ACHN (cell line): Measurements from ENCODE around the gene BRMS1.
A peak's percentile ranks its signal among the peaks of the same experiment; 100 is the strongest.
"Not testable (repeated sequence)": the region's sequence is repeated elsewhere in the genome, so short reads cannot be mapped to it uniquely, and the experiment has no call there.

Experiments used
- DNase-seq: peaks from one replicate; pipeline ENCODE4 v3.0.0-alpha.2; 2015
- in situ Hi-C: cut with HindIII; loops from 2 replicates; pipeline ENCODE4 v1.10.0; 2017; ENCODE audit warnings: low sequenced_read_pairs, low pct_ligation_motif_present, low pct_unique_long_range_greater_than_20kb

Gene BRMS1

DNA sequence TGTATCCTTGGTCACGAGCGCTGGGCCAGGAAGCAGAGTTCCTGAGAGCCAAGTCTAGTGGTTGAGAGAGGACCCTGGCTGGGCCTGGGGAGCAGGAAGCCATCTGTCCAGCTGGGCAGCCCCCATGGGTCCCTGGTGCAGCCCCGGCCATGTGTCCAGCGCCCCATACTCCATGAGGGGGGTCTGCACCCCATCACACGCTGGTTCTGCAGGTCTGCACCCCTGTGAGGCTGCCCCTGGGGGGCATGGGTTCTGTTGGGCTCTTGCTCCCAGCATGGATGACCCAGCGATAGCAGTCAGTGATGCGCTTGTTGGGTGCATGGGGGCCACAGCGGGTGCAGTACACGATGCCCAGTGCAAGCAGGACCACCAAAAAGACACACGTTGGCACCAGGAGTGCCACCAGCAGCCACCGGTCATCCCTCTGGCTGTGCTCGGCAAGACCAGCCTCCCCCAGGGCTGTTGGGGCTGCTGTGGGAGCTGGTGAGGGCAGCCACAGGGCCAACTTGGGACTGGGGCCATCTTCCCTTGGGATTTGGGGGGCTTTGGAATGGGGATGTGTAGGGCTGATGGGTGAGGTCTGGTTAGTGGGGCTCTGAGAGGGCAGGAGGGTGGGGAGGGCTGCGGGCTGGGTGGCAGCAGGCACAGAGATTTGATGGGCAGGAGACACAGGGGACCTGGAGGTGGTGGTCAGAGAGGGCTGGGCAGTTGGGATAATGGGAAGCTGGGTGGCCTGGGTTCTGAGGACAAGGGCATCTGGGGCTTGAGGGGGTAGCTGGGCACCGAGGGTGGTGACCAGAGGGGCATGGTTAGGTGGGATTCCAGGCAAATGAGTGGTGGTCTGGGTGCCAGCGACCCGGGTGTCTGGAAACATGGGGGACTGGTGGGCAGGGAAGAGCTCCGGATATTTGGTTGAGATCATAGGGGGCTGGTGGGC lies 30.1 kb downstream of the BRMS1 start:
- in situ Hi-C loops: no loop called here
- no peak for DNase-seq

DNA sequence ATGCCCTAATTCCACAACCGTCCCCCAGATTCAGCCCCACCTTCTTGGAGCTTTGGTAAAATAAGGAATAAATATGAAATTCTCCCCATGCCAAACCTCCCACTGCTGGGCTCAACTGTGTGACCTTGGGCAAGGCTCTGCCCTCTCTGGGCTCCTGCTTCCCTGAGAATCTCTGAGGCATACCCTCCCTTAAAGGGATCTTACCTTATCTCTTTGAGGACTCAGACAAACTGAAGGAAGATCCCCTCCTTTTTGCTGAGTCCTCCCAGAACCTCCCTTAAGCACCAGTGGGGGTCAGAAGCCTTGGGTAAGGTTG lies 30.8 kb downstream of the BRMS1 start:
- in situ Hi-C loops: no loop called here
- no peak for DNase-seq

GRCh38 chr11:66313321-66314185 lies 31.4 kb downstream of the BRMS1 start:
- DNase-seq: no peak
- in situ Hi-C loops: no loop called here

- peak; percentile 96 for DNase-seq
- in situ Hi-C loops: no loop called here
Measured at GRCh38 chr11:66312549-66313320, 32.2 kb downstream of the BRMS1 start.

DNA sequence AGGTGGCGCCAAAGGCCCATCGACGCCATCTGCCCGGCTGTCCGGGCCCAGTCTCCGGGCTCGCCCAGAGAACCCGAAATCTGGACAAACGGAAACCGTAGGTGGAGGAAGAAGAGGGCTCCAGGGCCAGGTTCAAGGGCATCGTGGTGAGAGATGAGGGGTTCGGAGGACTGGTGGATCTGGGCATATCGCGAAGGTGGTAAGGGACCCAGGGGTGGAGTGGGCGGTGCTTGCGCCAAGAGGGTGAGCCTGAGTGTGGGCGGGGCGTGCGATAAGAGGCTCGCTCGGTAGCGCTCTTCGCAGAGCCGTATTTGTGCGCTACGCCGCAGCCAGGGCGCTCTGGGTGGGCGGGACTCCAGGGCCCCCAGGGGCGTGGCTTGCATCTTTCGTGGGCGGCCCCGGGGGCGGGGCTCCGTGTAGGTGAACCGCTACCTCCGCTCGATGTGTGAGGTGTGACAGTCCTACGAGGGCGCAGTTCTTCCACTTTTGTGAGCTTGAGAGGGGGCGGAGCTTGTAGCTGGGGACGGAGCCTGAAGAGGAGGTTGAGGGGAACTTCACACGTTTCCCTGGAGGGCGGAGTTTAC lies 32.8 kb downstream of the BRMS1 start:
- in situ Hi-C loops: no loop called here
- peak; percentile 91 for DNase-seq

DNA sequence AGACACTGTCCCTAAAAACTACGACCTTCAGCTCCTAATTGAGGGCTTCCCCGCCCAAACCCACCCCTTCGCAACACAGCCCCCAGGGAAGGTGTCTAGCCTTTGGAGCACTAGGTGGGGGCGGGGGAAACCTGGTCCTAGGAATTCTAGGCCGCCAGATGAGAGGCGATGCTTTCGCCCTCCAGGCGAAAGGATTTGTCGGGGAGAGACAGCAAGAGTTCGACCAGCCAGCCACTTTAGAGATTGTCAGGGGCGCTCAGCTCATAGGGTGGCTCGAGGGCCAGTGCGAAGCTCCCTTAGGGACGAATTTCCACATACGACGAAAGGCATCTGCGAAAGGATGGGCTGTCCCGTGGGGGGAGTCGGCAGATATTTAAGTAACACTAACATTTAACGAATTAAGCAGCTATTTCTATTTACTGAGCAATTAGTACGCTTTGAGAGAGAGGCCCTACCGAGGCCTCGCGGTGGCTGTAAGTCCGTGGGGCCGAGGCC lies 33.4 kb downstream of the BRMS1 start:
- no peak for DNase-seq
- in situ Hi-C loops: no loop called here

DNA sequence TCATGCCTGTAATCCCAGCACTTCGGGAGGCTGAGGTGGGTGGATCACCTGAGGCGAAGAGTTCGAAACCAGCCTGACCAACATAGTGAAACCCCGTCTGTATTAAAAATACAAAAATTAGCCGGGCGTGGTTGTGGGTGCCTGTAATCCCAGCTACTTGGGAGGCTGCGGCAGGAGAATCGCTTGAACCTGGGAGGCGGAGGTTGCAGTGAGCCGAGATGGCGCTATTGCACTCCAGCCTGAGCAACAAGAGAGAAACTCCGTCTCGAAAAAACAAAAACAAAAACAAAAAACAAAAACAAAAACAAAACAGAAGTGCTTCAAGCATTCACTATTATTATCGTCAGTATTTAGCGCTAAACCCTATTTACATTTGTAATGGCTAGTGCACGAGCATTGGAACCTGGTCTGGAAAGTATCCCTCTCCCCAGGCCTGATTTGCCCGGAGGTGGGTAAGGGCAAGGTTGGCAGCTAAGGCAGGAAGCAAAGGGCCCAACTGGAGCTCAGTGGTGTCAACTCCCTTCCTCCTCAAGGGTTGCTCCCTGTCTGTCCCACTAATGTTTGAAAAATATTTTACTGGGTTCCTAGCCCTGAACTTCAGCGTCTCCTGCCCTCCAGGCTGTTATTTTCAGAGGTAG lies 34.0 kb downstream of the BRMS1 start:
- DNase-seq, in situ Hi-C loops: not testable (repeated sequence)

DNA sequence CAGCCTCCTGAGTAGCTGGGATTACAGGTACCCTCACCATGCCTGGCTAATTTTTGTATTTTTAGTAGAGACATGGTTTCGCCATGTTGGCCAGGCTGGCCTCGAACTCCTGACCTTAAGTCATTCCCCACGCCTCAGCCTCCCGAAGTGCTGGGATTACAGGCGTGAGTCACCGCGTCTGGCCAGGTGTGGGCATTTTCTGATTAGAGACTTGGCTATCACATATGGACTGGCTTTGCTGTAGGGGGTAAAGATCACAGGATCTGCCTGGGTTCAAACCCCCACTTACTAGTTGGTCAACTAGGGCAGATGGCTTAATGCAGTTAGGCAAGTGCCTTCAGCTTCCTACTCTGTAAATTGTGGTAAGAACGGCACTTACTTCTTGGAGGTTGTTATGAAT lies 34.6 kb downstream of the BRMS1 start:
- DNase-seq: no peak
- in situ Hi-C loops: no loop called here

GRCh38 chr11:66309475-66309874 lies 35.4 kb downstream of the BRMS1 start:
- no peak for DNase-seq
- in situ Hi-C loops: no loop called here

DNA sequence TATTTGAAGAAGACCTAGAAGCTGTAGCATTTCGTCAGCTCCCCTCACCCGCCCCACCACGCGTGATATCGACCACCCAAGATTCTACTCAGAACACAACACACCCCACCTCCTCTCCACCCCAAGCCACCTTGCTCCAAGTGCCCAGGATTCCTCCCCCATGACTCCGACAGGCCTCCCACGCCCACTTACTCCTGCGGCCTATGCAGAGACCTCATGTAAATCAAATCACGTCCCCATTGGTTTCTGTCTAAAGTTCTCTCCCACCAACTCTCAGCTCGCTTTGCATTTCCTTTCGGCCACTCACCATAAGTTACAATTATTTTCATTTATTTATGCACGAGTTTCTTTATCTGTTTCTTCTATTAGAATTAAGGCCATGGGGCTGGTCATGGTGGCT lies 42.2 kb downstream of the BRMS1 start:
- in situ Hi-C loops: no loop called here
- no peak for DNase-seq

DNA sequence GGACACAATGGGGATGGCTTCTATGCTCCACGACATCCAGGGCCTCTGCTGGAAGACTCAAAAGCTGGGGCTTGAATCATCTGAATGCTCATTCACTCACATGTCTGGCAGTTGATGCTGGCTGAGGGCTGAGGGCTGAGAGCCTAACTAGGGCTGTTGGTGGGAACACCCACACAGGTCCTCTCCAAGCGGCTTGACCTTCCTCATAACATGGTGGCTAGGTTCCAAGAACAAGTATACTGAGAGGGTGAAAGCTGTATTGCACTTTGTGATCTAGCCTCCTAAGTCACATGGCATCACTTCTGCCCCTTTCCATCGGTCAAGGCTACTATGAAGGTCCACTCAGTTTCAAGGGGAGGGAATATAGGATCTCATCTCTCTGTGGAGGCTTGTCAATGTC lies 45.7 kb downstream of the BRMS1 start:
- DNase-seq: no peak
- in situ Hi-C loops: no loop called here

DNA sequence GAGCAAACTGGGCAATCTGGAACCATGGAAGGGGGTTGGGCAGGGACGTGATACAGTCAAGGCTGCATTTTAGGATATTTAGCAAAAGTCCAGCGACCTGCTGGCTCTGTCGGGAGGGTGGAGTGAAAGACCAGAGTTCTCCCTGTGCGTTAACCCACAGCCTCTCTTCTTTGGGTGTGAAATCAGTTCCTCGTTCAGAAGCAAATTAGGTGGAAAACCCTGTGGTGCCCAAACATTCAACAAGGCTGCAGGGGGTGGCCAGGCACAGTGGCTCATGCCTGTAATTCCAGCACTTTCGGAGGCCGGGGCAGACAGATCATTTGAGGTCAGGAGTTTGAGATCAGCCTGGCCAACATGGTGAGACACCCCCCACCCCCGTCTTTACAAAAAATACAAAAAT lies 47.3 kb downstream of the BRMS1 start:
- in situ Hi-C loops: no loop called here
- DNase-seq: no peak

GRCh38 chr11:66294626-66295620 lies 50.0 kb downstream of the BRMS1 start:
- no peak for DNase-seq
- in situ Hi-C loops: no loop called here

DNA sequence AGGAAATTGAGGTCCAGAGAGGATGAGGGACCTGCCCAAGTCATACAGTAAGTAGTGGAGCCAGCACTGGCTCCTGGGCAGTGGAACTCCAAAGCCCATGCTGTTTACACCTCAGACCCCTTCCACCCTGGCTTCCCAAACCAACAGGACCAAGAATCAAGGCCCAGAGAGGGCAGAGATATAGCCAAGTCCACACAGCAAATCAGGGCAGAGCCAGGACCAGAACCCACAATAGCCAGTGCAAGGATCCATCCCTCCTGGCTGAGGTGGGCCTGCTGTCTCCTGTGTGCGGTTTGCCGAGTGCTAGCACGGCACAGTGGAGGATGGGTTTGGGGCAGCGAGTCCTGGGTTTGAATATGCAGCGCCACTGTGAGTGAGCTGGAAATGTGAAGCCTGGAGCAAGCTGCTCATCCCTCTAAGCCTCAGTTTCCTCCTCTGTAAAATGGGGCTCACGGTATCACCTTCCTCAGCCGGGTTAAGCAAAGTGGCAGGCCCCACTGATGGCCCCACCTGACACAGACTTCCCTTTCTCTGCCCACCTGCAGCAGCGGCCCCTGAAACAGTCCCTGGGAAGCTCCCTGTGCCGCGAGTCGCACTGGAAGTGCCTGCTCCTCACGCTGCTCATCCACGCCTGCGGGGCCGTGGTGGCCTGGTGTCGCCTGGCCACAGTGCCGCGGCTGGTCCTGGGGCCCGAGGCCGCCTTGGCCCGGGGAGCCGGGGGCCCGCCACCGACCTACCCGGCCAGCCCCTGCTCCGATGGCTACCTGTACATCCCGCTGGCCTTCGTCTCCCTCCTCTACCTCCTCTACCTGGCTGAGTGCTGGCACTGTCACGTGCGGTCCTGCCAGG lies 50.9 kb downstream of the BRMS1 start:
- no peak for DNase-seq
- in situ Hi-C loops: no loop called here

DNA sequence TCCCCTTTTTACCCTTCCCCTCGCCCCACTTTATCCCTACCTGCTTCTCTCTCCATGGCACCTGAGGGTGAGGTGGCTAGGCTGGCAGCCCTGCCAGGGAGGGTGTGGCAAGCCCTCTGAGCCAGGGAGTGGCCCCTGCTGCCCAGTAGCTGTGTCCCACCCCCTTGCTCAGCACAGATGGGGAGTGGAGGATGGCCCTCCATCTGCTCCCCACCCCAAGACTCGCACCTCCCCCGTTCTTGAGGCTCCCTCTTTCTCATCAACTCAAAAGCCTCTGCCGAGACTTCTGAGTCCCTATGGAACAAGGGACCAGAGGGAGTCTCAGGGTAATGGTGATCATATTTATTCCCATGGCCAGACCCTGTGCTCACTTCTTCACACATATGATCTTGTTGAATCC lies 51.6 kb downstream of the BRMS1 start:
- no peak for DNase-seq
- in situ Hi-C loops: no loop called here
